Stimulated activated CD4-positive, alpha-beta T cell treated with anti-CD3 and anti-CD28 coated beads, Interleukin-4, amount 100 ng/mL, for 1 hour (primary cell): ENCODE results near the gene PIF1.
"Not testable (repeated sequence)": the region's sequence is repeated elsewhere in the genome, so short reads cannot be mapped to it uniquely, and the experiment has no call there.

Experiments used
- DNase-seq: peaks from one replicate; pipeline ENCODE4 v3.0.0-alpha.2; 2020

PIF1 gene

DNA sequence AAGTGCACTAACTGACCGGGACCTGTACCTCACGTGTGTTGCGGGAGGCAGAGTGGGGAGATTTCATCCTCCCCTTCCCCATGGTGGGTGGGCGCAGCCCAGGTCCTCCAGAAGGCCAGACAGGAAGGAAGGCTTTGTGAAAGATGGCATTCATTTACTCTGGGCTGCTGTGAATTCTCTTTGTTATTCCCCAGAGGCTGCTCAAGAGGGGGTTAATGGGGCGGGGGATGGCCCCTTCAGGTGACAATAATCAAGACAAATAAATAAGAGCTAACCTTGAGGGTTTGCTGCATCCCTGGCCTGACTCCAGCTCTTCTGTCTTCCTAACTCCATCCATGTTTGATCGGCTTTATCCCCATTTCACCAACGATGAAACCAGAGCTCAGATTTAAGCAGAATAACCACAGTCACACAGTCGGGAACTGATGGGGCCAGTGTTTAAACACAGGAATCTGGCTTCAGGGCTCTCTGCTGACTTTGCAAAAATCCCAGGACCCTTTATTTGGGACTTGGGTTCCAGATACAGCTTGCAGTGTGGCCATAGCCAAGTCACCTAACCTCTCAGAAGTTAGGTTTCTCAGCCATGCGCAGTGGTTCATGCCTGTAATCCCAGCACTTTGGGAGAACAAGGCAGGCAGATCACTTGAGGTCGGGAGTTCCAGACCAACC lies 16.5 kb downstream of the PIF1 start:
- no peak for DNase-seq

DNA sequence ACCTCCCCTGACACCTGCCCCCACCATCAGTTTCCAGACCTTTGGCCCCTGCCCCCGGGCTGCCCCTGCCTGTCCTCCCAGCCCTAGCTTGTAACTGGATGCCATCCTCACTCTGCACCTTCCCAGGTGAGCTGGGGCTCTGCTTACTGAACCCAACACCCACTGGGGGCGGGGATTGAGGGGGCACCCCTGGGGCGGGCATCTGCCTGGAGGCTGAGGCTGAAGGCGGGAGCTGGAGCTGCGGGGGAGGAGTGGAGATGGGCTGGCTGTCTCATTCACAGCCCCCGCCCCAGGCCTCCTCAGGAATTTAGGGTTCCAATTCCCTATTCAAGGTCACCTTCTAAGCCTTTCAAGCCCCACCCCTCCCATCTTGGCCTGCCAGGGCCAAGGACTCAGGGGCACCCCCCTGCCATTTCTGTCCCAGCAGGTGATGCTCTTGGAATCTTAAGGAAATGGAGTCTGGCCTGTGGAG lies 17.7 kb downstream of the PIF1 start:
- no peak for DNase-seq

DNA sequence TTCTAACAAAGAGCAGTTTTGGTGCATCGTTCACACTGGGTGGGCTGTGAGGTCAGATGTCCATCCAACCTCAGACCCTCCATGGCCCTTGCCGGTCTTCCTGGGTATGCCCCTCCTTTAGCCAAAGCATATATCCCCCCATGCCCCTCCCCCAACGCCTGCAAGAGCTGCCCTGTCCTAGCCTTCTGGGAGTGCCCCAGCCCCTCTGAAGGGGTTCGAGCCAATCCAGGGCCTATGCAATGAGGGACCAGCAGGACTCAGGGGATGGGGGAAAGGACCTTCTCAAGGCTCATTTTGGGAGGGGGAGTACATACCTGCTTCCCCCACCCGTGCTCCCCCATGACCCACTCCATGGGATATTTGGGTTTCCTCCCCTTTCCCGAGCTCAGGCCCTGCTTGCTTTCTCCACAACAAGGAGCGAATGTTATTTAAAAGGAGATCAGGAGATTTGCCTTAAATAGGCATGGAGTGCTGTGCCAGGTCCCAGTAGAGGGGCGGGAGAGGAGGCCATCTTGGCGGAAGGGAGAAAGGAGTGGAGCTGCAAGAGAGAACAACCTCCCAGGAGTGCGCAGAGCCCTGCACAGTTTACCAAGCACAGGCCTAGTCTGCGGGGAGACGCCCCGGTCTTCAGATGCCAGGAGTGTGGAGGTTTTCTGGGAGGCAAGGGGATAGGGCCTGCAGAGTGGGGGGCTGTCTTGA lies 18.2 kb downstream of the PIF1 start:
- no peak for DNase-seq

GRCh38 chr15:64806509-64806908 lies 18.9 kb downstream of the PIF1 start:
- DNase-seq: no peak

DNA sequence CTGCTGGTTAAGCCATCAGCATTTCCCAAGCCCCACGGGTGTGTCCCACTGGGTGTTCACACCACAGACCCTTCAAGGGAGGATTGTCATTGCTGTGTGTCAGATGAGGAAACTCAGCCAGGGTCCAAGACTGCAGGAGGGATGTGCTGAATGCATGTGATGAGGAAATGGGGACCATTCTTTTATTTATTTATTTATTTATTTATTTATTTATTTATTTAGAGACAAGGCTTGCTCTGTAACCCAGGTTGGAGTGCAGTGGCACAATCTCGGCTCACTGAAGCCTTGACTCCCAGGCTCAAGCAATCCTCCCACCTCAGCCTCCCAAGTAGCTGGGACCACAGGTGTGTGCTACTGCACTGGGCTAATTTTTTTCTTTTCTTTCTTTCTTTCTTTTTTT lies 20.8 kb downstream of the PIF1 start:
- DNase-seq: no peak

DNA sequence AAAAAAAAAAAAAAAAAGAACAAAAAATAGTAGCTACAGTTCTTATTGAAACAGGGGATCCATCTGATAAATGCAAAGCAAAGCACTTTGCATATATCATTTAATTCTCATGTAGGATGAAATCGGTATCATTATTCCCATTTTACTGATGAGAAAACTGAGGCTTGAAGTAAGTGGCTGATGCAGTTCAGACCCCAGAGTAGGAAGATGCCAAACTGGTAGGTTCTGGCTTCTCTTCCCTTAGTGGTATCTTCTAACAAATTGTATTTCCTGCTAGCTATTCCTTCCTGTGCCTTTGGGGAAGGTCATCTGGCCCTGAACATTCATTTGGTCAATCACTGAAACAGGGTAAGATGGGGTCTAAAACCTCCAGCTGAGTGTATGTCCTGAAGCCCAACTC lies 21.9 kb downstream of the PIF1 start:
- DNase-seq: no peak

GRCh38 chr15:64800476-64800875 lies 25.0 kb downstream of the PIF1 start:
- DNase-seq: no peak

- not testable (repeated sequence) for DNase-seq
Observed at GRCh38 chr15:64798905-64799304, 26.5 kb downstream of the PIF1 start.

GRCh38 chr15:64795921-64796320 lies 29.5 kb downstream of the PIF1 start:
- DNase-seq: not testable (repeated sequence)

DNA sequence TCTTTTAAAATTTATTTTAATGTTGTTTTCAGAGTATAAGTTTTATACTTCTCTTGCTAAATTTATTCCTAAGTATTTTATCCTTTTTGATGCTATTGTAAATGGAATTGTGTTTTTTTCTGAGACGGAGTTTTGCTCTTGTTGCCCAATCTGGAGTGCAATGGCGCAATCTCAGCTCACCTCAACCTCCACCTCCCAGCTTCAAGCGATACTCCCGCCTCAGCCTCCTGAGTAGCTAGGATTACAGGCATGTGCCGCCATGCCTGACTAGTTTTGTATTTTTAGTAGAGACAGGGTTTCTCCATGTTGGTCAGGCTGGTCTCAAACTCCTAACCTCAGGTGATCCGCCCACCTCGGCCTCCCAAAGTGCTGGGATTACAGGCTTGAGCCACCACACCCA lies 30.1 kb downstream of the PIF1 start:
- not testable (repeated sequence) for DNase-seq

- no peak for DNase-seq
Observed at GRCh38 chr15:64792282-64792681, 33.2 kb downstream of the PIF1 start.

- no peak for DNase-seq
Observed at GRCh38 chr15:64791401-64791800, 34.0 kb downstream of the PIF1 start.

GRCh38 chr15:64783796-64784195 lies 41.7 kb downstream of the PIF1 start:
- DNase-seq: no peak

GRCh38 chr15:64782751-64783150 lies 42.7 kb downstream of the PIF1 start:
- no peak for DNase-seq

- DNase-seq: no peak
Observed at GRCh38 chr15:64781299-64781698, 44.1 kb downstream of the PIF1 start.

DNA sequence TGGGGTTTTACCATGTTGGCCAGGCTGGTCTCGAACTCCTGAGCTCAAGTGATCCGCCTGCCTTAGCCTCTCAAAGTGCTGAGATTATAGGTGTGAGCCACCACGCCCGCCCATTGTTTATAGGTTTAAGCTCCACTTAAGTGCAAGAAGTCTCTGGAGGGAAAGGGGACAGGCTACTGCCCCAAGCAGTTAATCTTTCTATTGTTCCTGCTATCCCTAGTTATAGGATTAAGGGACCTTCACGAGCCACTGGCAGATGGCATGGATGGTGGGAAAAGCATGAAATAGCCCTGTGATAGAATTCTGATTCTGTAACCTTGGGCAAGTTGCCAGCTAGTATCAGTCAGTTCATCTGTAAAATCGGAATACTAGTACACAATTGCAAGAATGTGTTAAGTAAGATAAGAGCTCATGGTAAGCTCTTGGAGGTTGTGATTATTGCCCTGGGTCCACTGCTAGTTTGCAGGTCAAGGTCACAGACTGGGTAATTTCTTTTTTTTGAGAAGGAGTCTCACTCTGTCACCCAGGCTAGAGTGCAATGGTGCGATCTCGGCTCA lies 44.8 kb downstream of the PIF1 start:
- no peak for DNase-seq

GRCh38 chr15:64779630-64780029 lies 45.8 kb downstream of the PIF1 start:
- DNase-seq: no peak

DNA sequence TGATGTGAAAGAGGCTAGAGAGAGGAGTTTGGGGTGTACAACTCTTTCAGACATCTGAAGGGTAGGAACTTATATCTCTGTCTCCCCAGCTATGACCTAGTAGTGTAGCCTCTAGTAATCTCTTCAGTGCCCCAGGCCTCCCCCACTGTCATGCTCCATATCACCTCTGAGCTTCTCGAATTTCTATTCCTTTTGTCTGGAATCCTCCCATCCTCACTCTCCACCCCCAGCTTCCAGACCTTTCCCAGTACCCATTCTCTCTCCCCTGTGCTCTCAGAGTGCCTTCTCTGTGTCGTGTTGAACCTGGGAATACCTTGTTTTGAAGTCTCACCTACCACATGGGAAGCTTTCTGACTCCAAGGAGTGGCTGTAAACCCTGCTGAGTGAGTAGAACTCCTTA lies 46.4 kb downstream of the PIF1 start:
- DNase-seq: no peak

- no peak for DNase-seq
Observed at GRCh38 chr15:64776402-64776786, 49.1 kb downstream of the PIF1 start.

DNA sequence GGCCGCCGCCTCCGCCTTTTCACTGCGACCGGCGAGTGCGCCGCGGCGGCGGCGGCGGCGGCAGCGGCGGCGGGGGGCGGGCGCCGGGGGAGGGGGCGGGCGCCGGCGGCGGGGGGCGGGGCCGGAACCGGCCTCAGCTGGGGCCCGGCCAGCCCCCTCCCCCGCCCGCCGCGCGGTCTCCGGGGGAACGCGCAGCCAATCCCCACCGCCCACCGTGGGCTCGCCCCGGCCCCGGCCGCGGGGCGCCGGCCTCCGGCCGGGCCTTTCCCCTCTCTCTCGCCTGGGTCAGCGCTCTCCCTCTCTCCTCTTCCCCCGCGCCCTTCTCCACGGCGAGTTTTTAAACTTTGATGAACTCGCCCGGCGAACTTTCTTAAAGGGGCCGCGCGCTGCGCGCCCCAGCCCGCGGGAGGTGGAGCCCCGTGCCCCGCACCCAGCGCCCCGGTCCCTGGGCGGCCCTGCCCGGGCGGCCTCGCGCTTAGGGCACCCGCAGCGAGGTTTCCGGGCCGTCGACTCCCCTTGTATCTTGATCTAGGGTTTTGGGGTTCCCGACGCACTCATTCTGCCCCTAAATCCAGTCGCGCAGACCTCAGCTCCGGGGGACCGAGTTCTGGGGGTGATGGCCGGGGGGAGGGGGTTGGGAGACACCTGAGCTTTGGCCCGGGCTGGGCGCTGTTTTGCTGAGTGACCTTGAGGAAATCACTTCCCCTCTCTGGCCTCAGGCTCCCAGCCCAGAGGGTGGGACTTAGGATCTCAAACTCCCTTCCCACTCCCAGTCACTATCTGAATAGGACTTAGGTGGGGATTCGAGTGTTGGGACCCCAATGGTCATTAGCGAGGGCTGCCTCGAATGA lies 49.7 kb downstream of the PIF1 start, which contains the start of gene RBPMS2:
Gene RBPMS2 (minus strand): TSS at position 39 of the 851 bp plus-strand sequence. CDS start 270 bp downstream, outside the sequence.
- DNase-seq: no peak

GRCh38 chr15:64774629-64775493 lies 50.6 kb downstream of the PIF1 start:
- DNase-seq: peak; percentile 26

GRCh38 chr15:64774037-64774628 lies 51.3 kb downstream of the PIF1 start:
- no peak for DNase-seq
